NCI-H774 (cell line): ENCODE results near the gene PES1.
"Not testable (repeated sequence)": the region's sequence is repeated elsewhere in the genome, so short reads cannot be mapped to it uniquely, and the experiment has no call there.

Experiments used
- DNase-seq: peaks from one replicate; lab custom pipeline; 2025; lab: John Stamatoyannopoulos, UW

The PES1 gene

GRCh38 chr22:30574997-30575671, 16.6 kb downstream of the PES1 start:
- no peak for DNase-seq

- no peak for DNase-seq
Observed at GRCh38 chr22:30574095-30574981, 17.4 kb downstream of the PES1 start, which contains the start of gene GAL3ST1. GAL3ST1 (minus strand) TSS chr22:30574665; CDS start chr22:30557392, 17,273 bp downstream.

- no peak for DNase-seq
Observed at GRCh38 chr22:30573594-30574094, 18.1 kb downstream of the PES1 start.

- no peak for DNase-seq
Observed at GRCh38 chr22:30572840-30573593, 18.7 kb downstream of the PES1 start.

- DNase-seq, result no peak
Observed at GRCh38 chr22:30572210-30572609, 19.5 kb downstream of the PES1 start.

- no peak for DNase-seq
Observed at GRCh38 chr22:30569674-30570202, 22.0 kb downstream of the PES1 start.

- DNase-seq, result no peak
Observed at GRCh38 chr22:30568137-30568805, 23.4 kb downstream of the PES1 start.

- DNase-seq, result not testable (repeated sequence)
Observed at GRCh38 chr22:30567277-30567676, 24.4 kb downstream of the PES1 start.

- no peak for DNase-seq
Observed at GRCh38 chr22:30566125-30566524, 25.6 kb downstream of the PES1 start.

- DNase-seq, result no peak
Observed at GRCh38 chr22:30565341-30565740, 26.4 kb downstream of the PES1 start.

GRCh38 chr22:30564761-30565119, 27.0 kb downstream of the PES1 start:
- DNase-seq, result no peak

- DNase-seq, result no peak
Observed at GRCh38 chr22:30564045-30564760, 27.5 kb downstream of the PES1 start.

- no peak for DNase-seq
Observed at GRCh38 chr22:30562366-30562765, 29.3 kb downstream of the PES1 start.

GRCh38 chr22:30561402-30562189, 30.1 kb downstream of the PES1 start:
- DNase-seq, result no peak

GRCh38 chr22:30560643-30561202, 31.0 kb downstream of the PES1 start:
- not testable (repeated sequence) for DNase-seq

- DNase-seq, result no peak
Observed at GRCh38 chr22:30559889-30560288, 31.8 kb downstream of the PES1 start.

- no peak for DNase-seq
Observed at GRCh38 chr22:30557243-30557642, 34.5 kb downstream of the PES1 start.

GRCh38 chr22:30556388-30556787, 35.3 kb downstream of the PES1 start:
- no peak for DNase-seq
